LNCaP clone FGC (cell line): ENCODE measurements around the gene CRYGA.

ENCODE experiments used
- DNase-seq: peaks from one replicate; pipeline ENCODE4 v3.0.0-alpha.2; 2011; ENCODE audit warnings: low read depth
- H3K4me3 ChIP-seq: 2 replicates; pipeline ENCODE4 v1.5.1; 2011; ENCODE audit warnings: mild to moderate bottlenecking, low read depth, low read length, control low read depth
- CTCF ChIP-seq: IDR thresholded peaks from 2 replicates; pipeline ENCODE4 v1.5.1; 2012; ENCODE audit warnings: mild to moderate bottlenecking; ENCODE audit not compliant: control insufficient read depth, insufficient read depth; ENCODE audit errors: extremely low read depth

CRYGA gene

GRCh38 chr2:208163489-208163888 is at the start of gene CRYGA:
Gene CRYGA (minus strand): TSS chr2:208163589. CDS start chr2:208163556, 33 bp downstream.
- H3K4me3 ChIP-seq, result no peak within 1 kb of the TSS
- TF ChIP-seq CTCF, result no peak
- DNase-seq, result no peak

- DNase-seq, result no peak
- no peak overlapping the region for H3K4me3 ChIP-seq
- TF ChIP-seq CTCF, result no peak
These were observed 47.5 kb upstream of the CRYGA start for GRCh38 chr2:208210688-208211451.

- DNase-seq, result no peak
- H3K4me3 ChIP-seq, result no peak overlapping the region
These were observed 45.1 kb upstream of the CRYGA start for GRCh38 chr2:208208335-208209085.

GRCh38 chr2:208207769-208208168 is 44.4 kb upstream of the CRYGA start:
- DNase-seq, result no peak
- TF ChIP-seq CTCF, result no peak
- H3K4me3 ChIP-seq, result no peak overlapping the region

More at GRCh38 chr2:208208335-208209085, 45.1 kb upstream of the CRYGA start:
- TF ChIP-seq CTCF, result no peak

GRCh38 chr2:208204166-208204565 is 40.8 kb upstream of the CRYGA start:
- no peak for TF ChIP-seq CTCF
- DNase-seq, result no peak
- no peak overlapping the region for H3K4me3 ChIP-seq

- TF ChIP-seq CTCF, result no peak
- no peak overlapping the region for H3K4me3 ChIP-seq
- DNase-seq, result no peak
These were observed 32.1 kb upstream of the CRYGA start for GRCh38 chr2:208195531-208195930.
